Right forelimb (tissue), 1 donor: ENCODE data around the gene SH2D2A.

ENCODE experiments used
- DNase-seq: peaks from one replicate; pipeline ENCODE4 v3.0.0-alpha.2; 2018

The SH2D2A gene

DNA sequence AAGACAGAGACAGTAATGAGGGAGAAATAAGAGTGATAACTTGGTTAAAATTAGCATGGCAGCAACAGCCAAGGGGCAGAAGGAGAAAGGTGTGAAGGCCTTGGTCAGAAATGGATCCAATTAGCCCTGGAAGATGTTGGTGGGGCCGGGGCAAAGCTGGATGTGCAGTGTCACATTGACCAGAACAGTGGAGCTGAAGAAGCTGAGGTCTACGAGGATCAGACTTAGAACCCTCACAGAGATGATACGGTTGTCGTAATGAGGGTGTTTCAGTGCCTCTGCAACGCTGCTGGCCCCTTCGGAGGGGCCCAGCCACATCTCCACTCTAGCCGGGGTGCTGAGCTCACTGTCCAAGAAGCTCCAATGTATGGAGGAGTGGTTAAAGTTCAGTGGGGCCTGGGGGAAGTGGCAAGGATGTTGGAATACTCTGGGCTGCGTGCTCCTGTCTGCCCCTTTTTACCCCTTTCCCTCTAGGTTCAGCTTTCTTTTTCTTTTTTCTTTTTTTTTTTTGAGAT, 14.2 kb downstream of the SH2D2A start:
- DNase-seq = no peak

GRCh38 chr1:156801409-156802121, 15.1 kb downstream of the SH2D2A start:
- DNase-seq = no peak

- no peak for DNase-seq
These were observed 19.3 kb downstream of the SH2D2A start for GRCh38 chr1:156797212-156797871.

DNA sequence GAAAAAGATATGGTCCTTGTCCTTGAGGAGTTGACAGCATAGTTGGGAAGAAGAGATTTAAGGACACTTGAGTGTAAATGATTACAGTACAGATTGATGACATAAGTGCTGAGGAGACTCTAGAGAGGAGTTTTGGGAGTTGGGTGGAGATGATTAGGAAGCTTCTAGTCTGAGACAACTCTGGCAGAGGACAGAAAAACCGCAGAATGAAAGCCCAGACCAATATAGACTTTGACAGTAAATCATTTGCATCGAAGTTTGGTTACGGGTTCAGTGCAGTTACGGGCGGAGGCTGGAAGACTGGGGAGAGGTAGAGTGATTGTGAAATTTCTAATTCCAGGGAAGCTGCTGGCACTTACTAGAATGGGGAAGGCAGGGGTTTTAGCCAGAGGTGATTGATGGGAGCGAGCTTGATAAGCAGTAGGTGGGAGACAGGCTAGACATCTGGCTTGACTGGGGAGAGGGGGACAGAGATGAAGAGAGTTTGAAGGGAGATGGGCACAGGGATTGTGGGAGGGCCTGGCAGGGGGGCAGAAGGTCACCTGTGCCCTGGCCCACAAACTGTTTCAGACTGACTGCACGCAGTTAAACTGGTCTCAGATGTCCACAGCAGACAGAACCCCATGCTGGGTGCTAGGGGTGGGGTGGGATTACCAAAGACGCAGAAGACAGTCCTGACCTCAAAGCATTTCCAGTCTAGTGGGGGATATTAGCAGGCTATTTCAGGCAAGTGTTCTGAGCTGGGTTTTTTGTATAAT, 20.1 kb downstream of the SH2D2A start:
- DNase-seq = no peak

GRCh38 chr1:156795787-156796186, 20.9 kb downstream of the SH2D2A start:
- DNase-seq = no peak

- DNase-seq = no peak
These were observed 21.3 kb downstream of the SH2D2A start for GRCh38 chr1:156795374-156795733.

DNA sequence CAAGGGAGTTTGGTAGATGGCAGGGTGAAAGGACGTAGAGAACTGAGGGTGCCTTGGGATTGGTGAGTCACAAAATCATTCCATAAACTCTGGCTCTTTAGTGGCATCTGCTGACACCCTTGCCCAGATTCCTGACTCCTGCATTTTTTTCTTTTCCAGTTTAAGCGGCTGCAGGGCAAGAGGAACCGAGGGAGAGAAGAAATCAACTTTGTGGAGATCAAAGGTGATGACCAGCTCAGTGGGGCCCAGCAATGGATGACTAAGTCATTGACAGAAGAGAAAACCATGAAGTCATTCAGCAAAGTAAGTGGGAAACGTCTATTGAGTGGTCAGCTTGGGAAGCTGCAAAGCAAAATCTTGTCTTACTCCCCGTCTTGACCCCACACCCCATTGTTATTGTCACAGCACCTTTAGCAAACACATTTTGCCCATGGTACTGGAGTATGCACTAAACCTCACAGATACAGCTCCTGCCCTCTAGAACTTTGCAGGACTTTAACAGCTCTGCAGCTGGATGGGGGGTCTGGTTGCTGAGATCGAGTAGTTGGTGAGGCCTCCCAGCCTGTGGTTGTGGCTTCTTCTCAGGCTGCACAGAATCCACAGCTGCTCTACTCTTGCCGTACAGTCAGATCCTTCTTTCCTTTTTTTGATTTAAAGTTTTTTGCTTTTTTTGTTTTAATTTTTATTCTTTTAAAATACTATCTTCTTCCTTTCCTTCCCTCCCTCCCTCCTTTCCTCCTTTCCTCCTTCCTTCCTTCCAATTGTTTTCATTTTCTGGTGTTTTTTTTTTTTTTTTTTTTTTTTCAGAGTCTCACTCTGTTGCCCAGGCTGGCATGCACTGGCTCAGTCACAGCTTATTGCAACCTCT, 21.9 kb downstream of the SH2D2A start:
- no peak for DNase-seq

- DNase-seq = no peak
These were observed 26.9 kb downstream of the SH2D2A start for GRCh38 chr1:156789621-156790318.

- DNase-seq = no peak
These were observed 28.5 kb downstream of the SH2D2A start for GRCh38 chr1:156788136-156788535.

DNA sequence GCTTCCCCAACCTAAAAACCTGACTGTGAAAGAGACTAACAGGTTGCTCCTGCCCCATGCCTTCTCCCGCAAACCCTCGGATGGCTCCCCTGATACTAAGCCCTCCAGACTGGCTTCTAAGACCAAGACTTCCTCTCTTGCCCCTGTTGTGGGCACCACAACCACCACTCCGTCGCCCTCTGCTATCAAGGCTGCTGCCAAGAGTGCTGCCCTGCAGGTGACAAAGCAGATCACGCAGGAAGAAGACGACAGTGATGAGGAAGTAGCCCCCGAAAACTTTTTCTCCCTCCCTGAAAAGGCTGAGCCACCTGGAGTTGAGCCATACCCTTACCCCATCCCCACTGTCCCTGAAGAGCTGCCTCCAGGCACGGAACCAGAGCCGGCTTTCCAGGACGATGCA, 30.0 kb downstream of the SH2D2A start:
- DNase-seq = no peak

- DNase-seq = no peak
These were observed 31.2 kb downstream of the SH2D2A start for GRCh38 chr1:156785458-156785857.

DNA sequence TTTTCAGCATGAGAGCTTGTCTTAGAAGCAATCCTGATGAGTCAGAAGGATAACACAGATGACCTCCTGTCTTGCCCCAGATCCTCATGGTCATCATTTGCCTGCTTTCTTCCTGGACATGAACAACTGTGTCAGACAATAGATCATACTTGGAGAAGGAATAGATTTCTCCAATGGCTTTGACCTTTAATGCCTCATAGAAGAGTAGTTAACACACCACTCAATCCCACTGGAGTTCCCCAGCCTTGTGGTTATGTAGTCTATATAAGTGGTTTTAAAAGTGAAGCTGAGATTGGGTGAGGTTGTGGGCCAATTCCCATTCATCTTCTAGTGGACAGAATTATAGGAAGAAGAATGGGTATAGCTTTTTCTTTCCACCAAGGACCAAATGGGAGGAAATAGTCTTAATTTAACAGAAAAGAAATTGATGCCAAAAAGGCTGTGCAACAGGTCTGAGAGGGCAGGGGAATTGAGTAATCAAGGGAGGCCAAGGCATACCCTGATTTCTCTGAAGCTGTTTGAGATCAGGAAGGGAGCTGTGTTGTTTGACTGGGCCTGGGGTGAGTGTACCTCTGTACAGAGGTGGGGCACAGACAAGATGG, 35.0 kb downstream of the SH2D2A start:
- no peak for DNase-seq

GRCh38 chr1:156777573-156777972, 39.1 kb downstream of the SH2D2A start:
- no peak for DNase-seq

- no peak for DNase-seq
These were observed 39.7 kb downstream of the SH2D2A start for GRCh38 chr1:156776942-156777341.

GRCh38 chr1:156775799-156776198, 40.8 kb downstream of the SH2D2A start:
- DNase-seq = no peak

GRCh38 chr1:156773607-156774006, 43.0 kb downstream of the SH2D2A start:
- no peak for DNase-seq

DNA sequence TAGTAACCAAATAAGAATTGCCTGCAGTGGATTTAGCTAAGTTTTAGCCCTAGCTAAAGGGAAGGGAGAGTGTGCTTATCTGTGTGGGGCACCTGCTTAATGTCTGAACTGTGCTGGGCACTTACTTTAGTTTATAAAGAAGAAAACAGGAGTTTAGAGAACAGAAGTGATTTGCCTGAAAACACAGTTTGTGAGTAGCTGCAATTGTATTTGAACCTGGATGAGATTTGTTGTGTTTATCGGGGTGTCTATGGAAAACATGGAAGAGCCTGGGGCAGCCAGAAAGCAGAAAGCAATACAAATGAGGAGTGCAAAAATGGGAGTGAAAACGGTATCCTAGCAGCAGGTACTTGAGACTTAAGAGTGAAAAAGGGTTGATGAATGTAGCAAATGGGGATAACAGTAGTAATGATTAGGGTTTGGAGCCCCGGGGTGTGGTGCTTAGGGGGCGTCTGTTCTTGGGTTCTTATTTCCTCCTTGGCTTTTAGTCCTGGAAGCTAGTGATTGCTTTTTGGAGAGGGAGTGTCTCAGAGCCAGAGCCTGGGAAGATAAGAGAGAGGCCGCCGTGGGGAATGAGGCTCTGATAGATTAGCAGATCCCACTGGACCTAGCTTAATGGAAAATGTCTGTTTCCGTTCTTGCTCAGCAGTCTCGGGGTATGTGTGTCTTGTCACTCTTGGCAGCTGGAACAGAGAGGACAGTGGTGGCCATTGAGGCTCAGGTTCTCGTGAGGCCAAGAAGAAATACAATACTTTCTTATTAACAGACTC, 43.7 kb downstream of the SH2D2A start:
- no peak for DNase-seq

- no peak for DNase-seq
These were observed 44.4 kb downstream of the SH2D2A start for GRCh38 chr1:156772222-156772621.

DNA sequence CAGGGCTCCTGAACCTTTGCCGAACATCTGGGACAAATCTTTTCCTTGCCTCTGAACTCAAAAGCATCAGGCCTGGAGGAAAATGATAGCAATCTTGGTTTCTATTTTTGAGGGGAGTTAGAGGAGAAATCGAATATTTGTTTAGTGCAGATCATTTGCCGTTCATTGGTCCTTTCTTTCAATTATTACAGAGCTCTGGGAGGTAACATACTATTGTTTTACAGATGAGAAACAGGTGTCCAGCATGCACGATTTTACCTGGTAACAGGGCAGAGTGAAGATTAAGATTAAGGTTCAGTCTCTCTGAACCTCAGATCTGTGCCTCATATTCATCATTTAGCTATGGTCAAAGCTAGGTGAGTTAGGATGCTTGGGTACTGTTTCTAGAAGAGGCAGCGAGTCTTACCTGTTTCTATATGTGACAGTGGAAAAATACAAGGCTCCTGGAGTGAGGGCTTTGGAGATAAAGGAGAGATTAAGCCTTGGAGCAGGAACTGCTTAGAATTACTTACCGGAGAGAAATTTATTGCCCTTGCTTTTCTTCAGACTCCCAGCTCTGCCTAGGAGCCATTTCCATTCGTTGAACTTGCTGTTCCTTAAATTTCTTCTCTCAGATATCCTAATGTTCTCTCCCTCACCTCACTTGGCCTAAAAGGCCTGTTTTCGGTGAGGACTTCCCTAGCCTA, 47.9 kb downstream of the SH2D2A start:
- DNase-seq = no peak

- DNase-seq = no peak
These were observed 48.6 kb downstream of the SH2D2A start for GRCh38 chr1:156767879-156768604.
